HT1080 (cell line): ENCODE measurements around the gene SPRR5. TPM values are rescaled to one million over a fixed set of nuclear protein-coding genes. Genes with fewer than 3 reads are reported as not detected.

Source experiments
- DNase-seq: peaks from one replicate; pipeline ENCODE4 v3.0.0-alpha.2; 2015; ENCODE audit warnings: low read depth
- total RNA-seq: library from RNA; depleted of rRNA; stranded (reverse); fragments of >200 nt; shearing (Covaris generic); gene quantifications from 2 replicates; pipeline ENCODE4 v1.2.3, GENCODE V29; 2014

The SPRR5 gene
- total RNA-seq, 1 experiment from 2014 or later = not detected

GRCh38 chr1:152942161-152942560 lies 4.8 kb upstream of the SPRR5 start:
- no peak for DNase-seq

- no peak for DNase-seq
Measured at GRCh38 chr1:152946248-152946647, 758 bp upstream of the SPRR5 start.

- DNase-seq = no peak
Measured at GRCh38 chr1:152951711-152952110, 4.7 kb downstream of the SPRR5 start.

- no peak for DNase-seq
Measured at GRCh38 chr1:152953761-152954160, 6.8 kb downstream of the SPRR5 start.

- peak; percentile 51 for DNase-seq
Measured at GRCh38 chr1:152954436-152954835, 7.4 kb downstream of the SPRR5 start.

- no peak for DNase-seq
Measured at GRCh38 chr1:152957561-152957960, 10.6 kb downstream of the SPRR5 start.

- no peak for DNase-seq
Measured at GRCh38 chr1:152959273-152959672, 12.3 kb downstream of the SPRR5 start.

GRCh38 chr1:152959801-152960451 lies 12.9 kb downstream of the SPRR5 start:
- no peak for DNase-seq

- peak; percentile 12 for DNase-seq
Measured at GRCh38 chr1:152960452-152961044, 13.5 kb downstream of the SPRR5 start.

- no peak for DNase-seq
Measured at GRCh38 chr1:152961226-152961891, 14.4 kb downstream of the SPRR5 start.

GRCh38 chr1:152962876-152963415 lies 15.9 kb downstream of the SPRR5 start:
- no peak for DNase-seq

- DNase-seq = no peak
Measured at GRCh38 chr1:152964536-152964935, 17.5 kb downstream of the SPRR5 start.

- DNase-seq = no peak
Measured at GRCh38 chr1:152965853-152966252, 18.8 kb downstream of the SPRR5 start.

GRCh38 chr1:152967201-152967600 lies 20.2 kb downstream of the SPRR5 start:
- DNase-seq = no peak

- no peak for DNase-seq
Measured at GRCh38 chr1:152968248-152968647, 21.2 kb downstream of the SPRR5 start.

- no peak for DNase-seq
Measured at GRCh38 chr1:152969036-152969435, 22.0 kb downstream of the SPRR5 start.

- DNase-seq = no peak
Measured at GRCh38 chr1:152970495-152970894, 23.5 kb downstream of the SPRR5 start, which contains the start of gene SPRR4. Gene SPRR4 (plus strand): TSS chr1:152970648. CDS start chr1:152971891, 1,243 bp downstream.

GRCh38 chr1:152972196-152972886 lies 25.3 kb downstream of the SPRR5 start:
- DNase-seq = no peak

- no peak for DNase-seq
Measured at GRCh38 chr1:152976688-152977087, 29.7 kb downstream of the SPRR5 start.

GRCh38 chr1:152977614-152978013 lies 30.6 kb downstream of the SPRR5 start:
- no peak for DNase-seq

GRCh38 chr1:152980676-152981075 lies 33.7 kb downstream of the SPRR5 start:
- DNase-seq = no peak
